HEK293T (cell line): Measurements from ENCODE around the gene ADGRB3.
"Not testable (repeated sequence)": the region's sequence is repeated elsewhere in the genome, so short reads cannot be mapped to it uniquely, and the experiment has no call there.

ENCODE experiments used
- CTCF ChIA-PET: fragments of 350-600 bp; formaldehyde crosslinking; extraction: SDS; loops from one replicate; lab custom pipeline; 2021; ENCODE audit warnings: antibody characterized with exemption, inconsistent platforms; lab: Yijun Ruan, JAX
- POLR2A ChIA-PET: fragments of 350-600 bp; formaldehyde crosslinking; extraction: SDS; loops from one replicate; lab custom pipeline; 2020; ENCODE audit warnings: antibody characterized with exemption, inconsistent platforms; lab: Yijun Ruan, JAX
- DNase-seq: peaks from one replicate; pipeline ENCODE4 v3.0.0; 2012; ENCODE audit warnings: mixed read lengths; ENCODE audit errors: extremely low spot score
- ARNT ChIP-seq: fragments of 450-650 bp; IDR thresholded peaks from 2 replicates; pipeline ENCODE4 v1.6.1; 2017; ENCODE audit warnings: mild to moderate bottlenecking
- BHLHE40 ChIP-seq: fragments of 450-650 bp; IDR thresholded peaks from 2 replicates; pipeline ENCODE4 v1.6.1; 2016; ENCODE audit warnings: mild to moderate bottlenecking, moderate library complexity, borderline replicate concordance
- CTBP1 ChIP-seq: fragments of 450-650 bp; IDR thresholded peaks from 2 replicates; pipeline ENCODE4 v1.6.1; 2016; ENCODE audit warnings: borderline replicate concordance
- ELF4 ChIP-seq: fragments of 450-650 bp; IDR thresholded peaks from 2 replicates; pipeline ENCODE4 v1.6.1; 2017; ENCODE audit warnings: antibody characterized with exemption
- FOXA1 ChIP-seq: fragments of 450-650 bp; IDR thresholded peaks from 2 replicates; pipeline ENCODE4 v1.6.1; 2016; ENCODE audit warnings: mild to moderate bottlenecking
- FOXK2 ChIP-seq: fragments of 450-650 bp; IDR thresholded peaks from 2 replicates; pipeline ENCODE4 v1.6.1; 2016; ENCODE audit warnings: mild to moderate bottlenecking
- FOXM1 ChIP-seq: fragments of 450-650 bp; IDR thresholded peaks from 2 replicates; pipeline ENCODE4 v1.6.1; 2017; ENCODE audit warnings: mild to moderate bottlenecking, borderline replicate concordance
- HDGF ChIP-seq: fragments of 450-650 bp; IDR thresholded peaks from 2 replicates; pipeline ENCODE4 v1.6.1; 2017; ENCODE audit warnings: antibody characterized with exemption, borderline replicate concordance
- L3MBTL2 ChIP-seq: fragments of 450-650 bp; conservative IDR thresholded peaks from 2 replicates; pipeline ENCODE4 v1.6.1; 2016; ENCODE audit warnings: mild to moderate bottlenecking
- LEF1 ChIP-seq: fragments of 450-650 bp; IDR thresholded peaks from 2 replicates; pipeline ENCODE4 v1.6.1; 2017; ENCODE audit warnings: mild to moderate bottlenecking, borderline replicate concordance
- NFRKB ChIP-seq: fragments of 450-650 bp; IDR thresholded peaks from 2 replicates; pipeline ENCODE4 v1.6.1; 2016; ENCODE audit warnings: mild to moderate bottlenecking, moderate library complexity
- PKNOX1 ChIP-seq: fragments of 450-650 bp; IDR thresholded peaks from 2 replicates; pipeline ENCODE4 v1.6.1; 2016
- SP1 ChIP-seq: fragments of 450-650 bp; IDR thresholded peaks from 2 replicates; pipeline ENCODE4 v1.6.1; 2017
- SUZ12 ChIP-seq: fragments of 450-650 bp; IDR thresholded peaks from 2 replicates; pipeline ENCODE4 v1.6.1; 2016; ENCODE audit warnings: mild to moderate bottlenecking
- TARDBP ChIP-seq: fragments of 450-650 bp; IDR thresholded peaks from 2 replicates; pipeline ENCODE4 v1.6.1; 2016
- ZNF384 ChIP-seq: fragments of 450-650 bp; IDR thresholded peaks from 2 replicates; pipeline ENCODE4 v1.6.1; 2016

The ADGRB3 gene

GRCh38 chr6:69280858-69281257 is 645.8 kb downstream of the ADGRB3 start:
- TF ChIP-seq NFRKB (no peak), TARDBP (no peak), FOXM1 (no peak), PKNOX1 (no peak), LEF1 (no peak), SUZ12 (no peak), ARNT (no peak), CTBP1 (no peak), BHLHE40 (no peak), ELF4 (no peak), FOXK2 (no peak), FOXA1 (no peak), L3MBTL2 (no peak), HDGF (no peak)
- POLR2A ChIA-PET, result no interaction called here
- DNase-seq, result no peak
- CTCF ChIA-PET, result no interaction called here

- TF ChIP-seq TARDBP (no peak), LEF1 (no peak), SP1 (no peak), PKNOX1 (no peak), FOXM1 (no peak), FOXK2 (no peak), BHLHE40 (no peak), L3MBTL2 (no peak)
- ChIA-PET POLR2A (no interaction called here), CTCF (no interaction called here)
- no peak for DNase-seq
Measured at GRCh38 chr6:69284176-69284730, 649.2 kb downstream of the ADGRB3 start.

- CTCF ChIA-PET, result no interaction called here
- no peak for DNase-seq
- POLR2A ChIA-PET, result no interaction called here
- TF ChIP-seq BHLHE40 (no peak), CTBP1 (no peak), HDGF (no peak), TARDBP (no peak), PKNOX1 (no peak), NFRKB (no peak), ZNF384 (no peak), SP1 (no peak), L3MBTL2 (no peak), FOXM1 (no peak), SUZ12 (no peak), FOXK2 (no peak)
Measured at GRCh38 chr6:69285054-69285453, 650.0 kb downstream of the ADGRB3 start.

- ChIA-PET POLR2A (no interaction called here), CTCF (interaction anchor here (0.6 kb wide), 1 partner anchor 15 kb away, joined by 3 read pairs; no protein-coding TSS in a partner anchor)
- DNase-seq, result no peak
- TF ChIP-seq HDGF (no peak), SP1 (no peak), CTBP1 (no peak), LEF1 (no peak), FOXM1 (no peak), BHLHE40 (no peak), ZNF384 (no peak), SUZ12 (no peak), TARDBP (no peak), NFRKB (no peak), ARNT (no peak), L3MBTL2 (no peak), FOXK2 (no peak), FOXA1 (no peak), ELF4 (no peak), PKNOX1 (no peak)
Measured at GRCh38 chr6:69286331-69286730, 651.2 kb downstream of the ADGRB3 start.

- DNase-seq, POLR2A ChIA-PET, CTCF ChIA-PET: not testable (repeated sequence)
Measured at GRCh38 chr6:69288198-69288597, 653.1 kb downstream of the ADGRB3 start.

GRCh38 chr6:69289689-69290495 is 654.8 kb downstream of the ADGRB3 start:
- no peak for TF ChIP-seq SUZ12
- TF ChIP-seq SP1, result no peak
- TF ChIP-seq L3MBTL2, result no peak
- no peak for TF ChIP-seq BHLHE40
- no peak for TF ChIP-seq FOXM1
- TF ChIP-seq PKNOX1, result no peak
- TF ChIP-seq CTBP1, result no peak
- TF ChIP-seq FOXK2, result no peak
- no peak for TF ChIP-seq HDGF
- TF ChIP-seq TARDBP, result no peak
- no peak for TF ChIP-seq ELF4
- TF ChIP-seq LEF1, result no peak
- no peak for TF ChIP-seq ARNT
- TF ChIP-seq ZNF384, result no peak
- DNase-seq, result no peak
- POLR2A ChIA-PET, result no interaction called here
- CTCF ChIA-PET, result no interaction called here
